Spleen (tissue), 11 donors: ENCODE results near the gene HES4. TPM values are rescaled to one million over a fixed set of nuclear protein-coding genes. Genes with fewer than 3 reads are reported as not detected.

Source experiments
- DNase-seq: peaks from one replicate; pipeline ENCODE4 v3.0.0-alpha.2; 2020
- H3K27ac ChIP-seq, 8 donors: fragments of 200-600 bp; sonication (generic) in 7 of 8; 1 replicate in 4 of 8; 2 replicates in 4 of 8; pipeline versions ENCODE4 v1.5.0 to v1.8.0; 2016 to 2021; ENCODE audit warnings: inconsistent platforms in 4 of 8, mild to moderate bottlenecking in 4 of 8, moderate library complexity in 1 of 8
- H3K27me3 ChIP-seq, 7 donors: fragments of 200-600 bp; sonication (generic) in 6 of 7; replicated peaks in 1 of 7; 1 replicate in 4 of 7; 2 replicates in 3 of 7; pipeline versions ENCODE4 v1.5.0 to v1.8.0; 2016 to 2021; ENCODE audit warnings: inconsistent platforms in 3 of 7, mild to moderate bottlenecking in 1 of 7
- H3K36me3 ChIP-seq, 6 donors: fragments of 200-600 bp; sonication (generic) in 5 of 6; 1 replicate in 4 of 6; 2 replicates in 2 of 6; pipeline versions ENCODE4 v1.5.0 to v1.8.0; 2016 to 2021; ENCODE audit warnings: inconsistent platforms in 2 of 6
- H3K4me1 ChIP-seq, 6 donors: fragments of 200-600 bp; sonication (generic) in 5 of 6; 1 replicate in 3 of 6; 2 replicates in 3 of 6; pipeline versions ENCODE4 v1.5.0 to v1.8.0; 2016 to 2021; ENCODE audit warnings: inconsistent platforms in 3 of 6
- H3K4me3 ChIP-seq, 8 donors: fragments of 200-600 bp; sonication (generic) in 7 of 8; 1 replicate in 4 of 8; 2 replicates in 4 of 8; pipeline versions ENCODE4 v1.5.0 to v1.8.0; 2016 to 2021; ENCODE audit warnings: inconsistent platforms in 4 of 8, mild to moderate bottlenecking in 4 of 8, moderate library complexity in 2 of 8
- H3K9me3 ChIP-seq, 8 donors: fragments of 200-600 bp; sonication (generic) in 7 of 8; 1 replicate in 4 of 8; 2 replicates in 4 of 8; pipeline versions ENCODE4 v1.5.0 to v1.8.0; 2016 to 2021; ENCODE audit warnings: inconsistent platforms in 4 of 8
- CTCF ChIP-seq, 11 experiments: fragments of 200-600 bp in 7 of 11; fragments of 450-650 bp in 4 of 11; sonication (generic) in 4 of 11; IDR thresholded peaks in 8 of 11; conservative IDR thresholded peaks in 3 of 11; 1 replicate in 7 of 11; 2 replicates in 4 of 11; pipeline versions ENCODE4 v1.4.0 to v1.8.0; 2016 to 2021; ENCODE audit warnings: antibody characterized with exemption in 11 of 11, inconsistent platforms in 4 of 11, mild to moderate bottlenecking in 1 of 11
- POLR2A ChIP-seq, 3 donors: fragments of 450-650 bp; IDR thresholded peaks; one replicate each; pipeline ENCODE4 v1.5.1; 2017; ENCODE audit warnings: antibody characterized with exemption in 3 of 3, mild to moderate bottlenecking in 1 of 3
- POLR2AphosphoS5 ChIP-seq, 3 donors: sonication (generic); formaldehyde crosslinking; IDR thresholded peaks; one replicate each; pipeline ENCODE4 v1.5.1; 2017; ENCODE audit warnings: antibody characterized with exemption in 3 of 3
- WGBS, 5 donors: extraction: QIAGEN DNeasy Blood & Tissue Kit in 3 of 5; methylation state at CpG; one replicate each; pipeline versions ENCODE4 v1.1.5 to v1.1.7; 2013 to 2018; 5-methylcytosine and 5-hydroxymethylcytosine counted together
- intact Hi-C: fragments of 100-400 bp; cut with DNase I; formaldehyde crosslinking; loops from one replicate; pipeline ENCODE4 v1.15.0; 2023; ENCODE audit warnings: low total_unique reads
- polyA plus RNA-seq, 3 donors: library from polyadenylated mRNA; stranded (reverse); fragments of 200-250 nt; gene quantifications; one replicate each; pipeline ENCODE4 v1.2.1, GENCODE V29; 2013
- total RNA-seq, 7 donors: library from RNA; depleted of rRNA in 3 of 7; stranded (reverse); fragments of >200 nt in 3 of 7; fragmentation: NEBNext Ultra II Directional in 4 of 7; extraction: Animal tissue kit (Norgen Biotek cat#: 25700) in 4 of 7; gene quantifications; one replicate each; pipeline versions ENCODE4 v1.1.0 to v1.2.1, GENCODE V29; 2016 to 2021
- donor health status: healthy with polysubstance abuse.
- donor health status: DM: no; HTN: no; CAD: no; lungs with moderate emphysema.
- donor health status: DM: no; HTN: no; CAD: no.
- donor health status: Bipolar disorder and iron deficiency.
- donor health status: healthy.
- donor health status: DM: no; HTN: no; CAD: no.
- donor health status: DM: yes; HTN: yes; CAD: no.

The HES4 gene
- total and polyA plus RNA-seq, 10 donors = 3.8 to 64.3 (median 20.6) TPM

- intact Hi-C loops = no loop called here
- WGBS, 5 donors = 58 to 76% (median 70%) methylated on average over 9 of the region's 9 CpGs
These were observed 24.5 kb downstream of the HES4 start for GRCh38 chr1:975365-975764.

GRCh38 chr1:974687-975328 is 25.1 kb downstream of the HES4 start:
- Histone ChIP-seq H3K27ac (no peak overlapping the region), H3K4me3 (no peak overlapping the region), H3K27me3 (peaks cover 10 to 82% (median 63%) of the 10 kb centered on the region in 7 donors), H3K4me1 (peaks cover 5 to 14% (median 9%) of the 10 kb centered on the region in 6 donors), H3K36me3 (no peaks in the 10 kb centered on the region), H3K9me3 (no peaks in the 10 kb centered on the region)
- intact Hi-C loops = no loop called here
- 67 to 80% (median 78%) methylated on average over 17 of the region's 17 CpGs for WGBS, 5 donors
- TF ChIP-seq POLR2AphosphoS5 (IDR thresholded peaks at IDR 0.05) = no peak
- no peak for TF ChIP-seq POLR2A (IDR thresholded peaks at IDR 0.05)
- no peak for DNase-seq

More at GRCh38 chr1:975365-975764, 24.5 kb downstream of the HES4 start:
- H3K9me3 ChIP-seq = no peaks in the 10 kb centered on the region
- H3K4me3 ChIP-seq = no peak overlapping the region
- no peak for DNase-seq
- no peak for TF ChIP-seq POLR2A (IDR thresholded peaks at IDR 0.05)
- no peak for TF ChIP-seq CTCF (IDR thresholded peaks at IDR 0.05 in 8 of 11, conservative IDR thresholded peaks at IDR 0.05 in 3 of 11)
- no peak for TF ChIP-seq POLR2AphosphoS5 (IDR thresholded peaks at IDR 0.05)
- no peaks in the 10 kb centered on the region for H3K36me3 ChIP-seq
- H3K27ac ChIP-seq = no peak overlapping the region
- peaks cover 5 to 14% (median 9%) of the 10 kb centered on the region in 6 donors for H3K4me1 ChIP-seq
- peaks cover 10 to 81% (median 60%) of the 10 kb centered on the region in 7 donors for H3K27me3 ChIP-seq

- DNase-seq = no peak
- Histone ChIP-seq H3K36me3 (no peaks in the 10 kb centered on the region), H3K4me3 (no peak overlapping the region), H3K9me3 (no peaks in the 10 kb centered on the region), H3K4me1 (peaks cover 5 to 14% (median 9%) of the 10 kb centered on the region in 6 donors), H3K27me3 (peaks cover 10 to 85% (median 63%) of the 10 kb centered on the region in 7 donors), H3K27ac (no peak overlapping the region)
- intact Hi-C loops = no loop called here
- TF ChIP-seq CTCF (IDR thresholded peaks at IDR 0.05 in 8 of 11, conservative IDR thresholded peaks at IDR 0.05 in 3 of 11) (no peak), POLR2A (IDR thresholded peaks at IDR 0.05) (no peak), POLR2AphosphoS5 (IDR thresholded peaks at IDR 0.05) (no peak)
- 74 to 96% (median 88%) methylated on average over 3 to 11 of the region's 11 CpGs for WGBS, 5 donors
These were observed 25.6 kb downstream of the HES4 start for GRCh38 chr1:974293-974640.

- TF ChIP-seq POLR2AphosphoS5 (IDR thresholded peaks at IDR 0.05) = no peak
- TF ChIP-seq CTCF (IDR thresholded peaks at IDR 0.05 in 8 of 11, conservative IDR thresholded peaks at IDR 0.05 in 3 of 11) = no peak
- no peaks in the 10 kb centered on the region for H3K36me3 ChIP-seq
- 74 to 89% (median 84%) methylated on average over 24 to 28 of the region's 28 CpGs for WGBS, 5 donors
- no peak overlapping the region for H3K27ac ChIP-seq
- no peak for DNase-seq
- H3K9me3 ChIP-seq = no peaks in the 10 kb centered on the region
- intact Hi-C loops = no loop called here
- H3K27me3 ChIP-seq = peaks cover 10 to 85% (median 61%) of the 10 kb centered on the region in 7 donors
- H3K4me1 ChIP-seq = peaks cover 5 to 14% (median 9%) of the 10 kb centered on the region in 6 donors
- no peak overlapping the region for H3K4me3 ChIP-seq
These were observed 26.2 kb downstream of the HES4 start for GRCh38 chr1:973459-974292.
